ENCODE results near the gene CACNA2D4. TPM values are rescaled to one million over a fixed set of nuclear protein-coding genes. Genes with fewer than 3 reads are reported as not detected.

CACNA2D4 gene
- polyA plus RNA-seq, 3 donors, result 17.8 to 87.7 (median 22.1) TPM

GRCh38 chr12:1815108-1815507 is 103.3 kb downstream of the CACNA2D4 start:
- H2AFZ ChIP-seq (ENCODE audit: insufficient read depth, low read depth, low read length, poor library complexity, severe bottlenecking), result no peak overlapping the region
- no peak overlapping the region for H3K9ac ChIP-seq (ENCODE audit: insufficient read depth, low read length, poor library complexity, severe bottlenecking)
- Mint-ChIP-seq H3K9me3 (peaks cover 0 to 7% (median 3%) of the 10 kb centered on the region in 7 donors), H3K4me3 (no peak overlapping the region), H3K27me3 (ENCODE audit: low read depth in 3 of 3) (peaks cover 14 to 20% (median 15%) of the 10 kb centered on the region in 3 donors), H3K36me3 (peaks cover 10% of the 10 kb centered on the region in 2 donors), H3K27ac (peak overlapping the region in 1 of 7 donors; percentile 30), H3K4me1 (peaks cover 65% of the 10 kb centered on the region)
- H3K9me3 ChIP-seq (replicated peaks in 1 of 2; ENCODE audit: control insufficient read depth in 1 of 2, insufficient read depth in 1 of 2, low read length in 2 of 2), result no peaks in the 10 kb centered on the region
- no peaks in the 10 kb centered on the region for H4K20me1 ChIP-seq (ENCODE audit: insufficient read depth, low read length)
- 100% methylated on average over 2 of the region's 3 CpGs for WGBS (ENCODE audit: insufficient coverage)
- H3K4me1 ChIP-seq (ENCODE audit: control insufficient read depth in 1 of 2, insufficient read depth in 2 of 2, low read length in 2 of 2), result peaks cover 54 to 64% of the 10 kb centered on the region in 2 donors
- peaks cover 7 to 12% of the 10 kb centered on the region in 2 donors for H3K27me3 ChIP-seq (ENCODE audit: control insufficient read depth in 2 of 2, insufficient read depth in 2 of 2, low read length in 2 of 2)
- no peak overlapping the region for H3K27ac ChIP-seq (ENCODE audit: low read depth in 1 of 2, low read length in 2 of 2)
- H3K36me3 ChIP-seq (replicated peaks in 1 of 2; ENCODE audit: control insufficient read depth in 1 of 2, insufficient read depth in 2 of 2, low read length in 2 of 2), result no peaks in the 10 kb centered on the region
- TF ChIP-seq, protein P1, sequence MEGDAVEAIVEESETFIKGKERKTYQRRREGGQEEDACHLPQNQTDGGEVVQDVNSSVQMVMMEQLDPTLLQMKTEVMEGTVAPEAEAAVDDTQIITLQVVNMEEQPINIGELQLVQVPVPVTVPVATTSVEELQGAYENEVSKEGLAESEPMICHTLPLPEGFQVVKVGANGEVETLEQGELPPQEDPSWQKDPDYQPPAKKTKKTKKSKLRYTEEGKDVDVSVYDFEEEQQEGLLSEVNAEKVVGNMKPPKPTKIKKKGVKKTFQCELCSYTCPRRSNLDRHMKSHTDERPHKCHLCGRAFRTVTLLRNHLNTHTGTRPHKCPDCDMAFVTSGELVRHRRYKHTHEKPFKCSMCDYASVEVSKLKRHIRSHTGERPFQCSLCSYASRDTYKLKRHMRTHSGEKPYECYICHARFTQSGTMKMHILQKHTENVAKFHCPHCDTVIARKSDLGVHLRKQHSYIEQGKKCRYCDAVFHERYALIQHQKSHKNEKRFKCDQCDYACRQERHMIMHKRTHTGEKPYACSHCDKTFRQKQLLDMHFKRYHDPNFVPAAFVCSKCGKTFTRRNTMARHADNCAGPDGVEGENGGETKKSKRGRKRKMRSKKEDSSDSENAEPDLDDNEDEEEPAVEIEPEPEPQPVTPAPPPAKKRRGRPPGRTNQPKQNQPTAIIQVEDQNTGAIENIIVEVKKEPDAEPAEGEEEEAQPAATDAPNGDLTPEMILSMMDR (IDR thresholded peaks at IDR 0.05), result no peak
- intact Hi-C loops (cut with micrococcal nuclease), result loop anchor here in 1 of 2 donors (10.0 kb wide), 1 partner anchor 530 kb away; no protein-coding TSS in a partner anchor
- no peak overlapping the region for H3K4me3 ChIP-seq (replicated peaks in 1 of 3; ENCODE audit: low read depth in 2 of 3, low read length in 3 of 3)
- DNase-seq, result no peak
- H3K79me2 ChIP-seq (ENCODE audit: insufficient read depth, low read length), result peaks cover 9% of the 10 kb centered on the region
- H3K4me2 ChIP-seq (replicated peaks; ENCODE audit: extremely low read depth, low read length, poor library complexity, severe bottlenecking), result no peak overlapping the region

GRCh38 chr12:1814266-1814665 is 104.2 kb downstream of the CACNA2D4 start:
- Mint-ChIP-seq H3K4me1 (peaks cover 70% of the 10 kb centered on the region), H3K27me3 (ENCODE audit: low read depth in 3 of 3) (peaks cover 5 to 11% (median 7%) of the 10 kb centered on the region in 3 donors), H3K36me3 (peaks cover 10% of the 10 kb centered on the region in 2 donors), H3K27ac (peak overlapping the region; percentile 15 to 100 (median 100)), H3K4me3 (peak overlapping the region in 1 of 2 donors; percentile 43), H3K9me3 (peaks cover 0 to 4% (median 2%) of the 10 kb centered on the region in 7 donors)
- Histone ChIP-seq H3K4me3 (replicated peaks in 1 of 3; ENCODE audit: low read depth in 2 of 3, low read length in 3 of 3) (peak overlapping the region in 1 of 3 experiments; percentile 69), H4K20me1 (ENCODE audit: insufficient read depth, low read length) (no peaks in the 10 kb centered on the region), H3K4me2 (replicated peaks; ENCODE audit: extremely low read depth, low read length, poor library complexity, severe bottlenecking) (no peak overlapping the region), H3K9me3 (replicated peaks in 1 of 2; ENCODE audit: control insufficient read depth in 1 of 2, insufficient read depth in 1 of 2, low read length in 2 of 2) (no peaks in the 10 kb centered on the region), H2AFZ (ENCODE audit: insufficient read depth, low read depth, low read length, poor library complexity, severe bottlenecking) (no peak overlapping the region), H3K36me3 (replicated peaks in 1 of 2; ENCODE audit: control insufficient read depth in 1 of 2, insufficient read depth in 2 of 2, low read length in 2 of 2) (no peaks in the 10 kb centered on the region), H3K27ac (ENCODE audit: low read depth in 1 of 2, low read length in 2 of 2) (peak overlapping the region; percentile 94 to 98), H3K27me3 (ENCODE audit: control insufficient read depth in 2 of 2, insufficient read depth in 2 of 2, low read length in 2 of 2) (peaks cover 0 to 4% of the 10 kb centered on the region in 2 donors), H3K9ac (ENCODE audit: insufficient read depth, low read length, poor library complexity, severe bottlenecking) (no peak overlapping the region), H3K79me2 (ENCODE audit: insufficient read depth, low read length) (peaks cover 13% of the 10 kb centered on the region), H3K4me1 (ENCODE audit: control insufficient read depth in 1 of 2, insufficient read depth in 2 of 2, low read length in 2 of 2) (peaks cover 62 to 71% of the 10 kb centered on the region in 2 donors)
- 41% methylated on average over 8 of the region's 8 CpGs for WGBS (ENCODE audit: insufficient coverage)
- intact Hi-C loops (cut with micrococcal nuclease), result loop anchor here in 1 of 2 donors (10.0 kb wide), 1 partner anchor 531 kb away; no protein-coding TSS in a partner anchor
- DNase-seq, result no peak
- TF ChIP-seq, protein P1 (IDR thresholded peaks at IDR 0.05), result no peak
